ENCODE results near the gene WDR87. TPM values are rescaled to one million over a fixed set of nuclear protein-coding genes. Genes with fewer than 3 reads are reported as not detected.

The WDR87 gene
- total and polyA plus RNA-seq, 10 of the 15 experiments (the other 5 are each of a cell fraction or from before 2014, with no cell fraction given): not detected

DNA sequence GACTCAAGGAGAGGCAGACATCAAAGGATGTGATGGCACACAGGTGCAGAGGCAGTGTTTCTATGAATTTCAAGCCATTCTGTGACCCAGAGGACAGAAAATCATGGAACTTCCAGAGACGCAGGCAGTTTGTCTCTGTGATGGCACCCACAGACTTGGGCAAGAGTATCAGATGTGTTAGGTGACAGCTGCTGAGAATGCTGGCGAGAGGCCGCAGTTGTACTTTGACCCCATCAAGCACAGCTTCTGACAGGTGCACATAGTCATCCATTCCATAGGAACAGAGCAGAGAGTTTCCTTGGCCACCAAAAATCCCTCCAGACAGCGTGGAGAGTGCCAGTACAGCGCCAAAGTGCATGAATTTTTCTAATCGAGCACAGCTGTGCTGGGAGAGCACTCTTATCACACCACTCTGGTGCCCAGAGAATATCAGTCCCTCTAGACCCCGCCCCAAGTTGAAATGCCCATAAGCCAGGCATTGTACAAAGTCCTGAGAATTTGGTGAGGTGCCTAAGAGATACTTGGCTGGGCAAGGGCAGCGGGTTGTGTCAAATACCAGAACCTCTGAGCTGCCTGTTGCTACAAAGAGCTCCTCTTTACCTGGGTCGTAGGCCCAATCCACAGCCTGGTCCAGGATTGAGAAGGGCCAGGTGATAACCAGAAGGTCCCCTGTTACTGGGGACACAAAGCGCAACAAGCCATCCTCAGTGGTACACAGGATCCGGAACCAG is 12.4 kb downstream of the WDR87 start:
- Histone ChIP-seq H3K27me3 (replicated peaks in 1 of 2; ENCODE audit: control insufficient read depth in 2 of 2, insufficient read depth in 2 of 2, low read length in 1 of 2) (peaks cover 0 to 2% of the 10 kb centered on the region in 2 experiments; a peak in 1 of 4 replicates), H3K27ac (ENCODE audit: control insufficient read depth, insufficient read depth) (no peak overlapping the region), H3K9ac (ENCODE audit: control insufficient read depth, insufficient read depth, low read length) (no peak overlapping the region), H3K4me1 (ENCODE audit: control insufficient read depth, insufficient read depth, low read length) (no peaks in the 10 kb centered on the region), H3K4me3 (no peak overlapping the region), H2AFZ (ENCODE audit: control insufficient read depth, low read depth, low read length) (no peak overlapping the region), H3K79me2 (ENCODE audit: control insufficient read depth, insufficient read depth, low read length) (no peaks in the 10 kb centered on the region), H4K20me1 (ENCODE audit: control insufficient read depth, insufficient read depth) (no peaks in the 10 kb centered on the region), H3K36me3 (ENCODE audit: control insufficient read depth in 2 of 2, insufficient read depth in 2 of 2, low read length in 1 of 2) (no peaks in the 10 kb centered on the region), H3K9me3 (replicated peaks; ENCODE audit: control insufficient read depth, insufficient read depth, low read length) (peaks cover 2% of the 10 kb centered on the region; the same call in 2 of the 3 replicates), H3K4me2 (ENCODE audit: control insufficient read depth, insufficient read depth) (no peak overlapping the region)
- ChIA-PET RAD21 (ENCODE audit: unreplicated experiment) (no interaction called here), SMC1A (ENCODE audit: uncharacterized antibody, unreplicated experiment) (no interaction called here), POLR2A (interaction anchor here (0.6 kb wide), 1 partner anchor 158 kb away, joined by 3 read pairs; no protein-coding TSS in a partner anchor), CTCF (interaction anchor here (0.5 to 1.7 kb wide), 4 partner anchors 8 to 321 kb away, joined by 3 to 5 read pairs (median 4); no protein-coding TSS in a partner anchor)
- BruUV-seq (replicated peaks): no TSS peak
- no peak for ATAC-seq
- TF ChIP-seq SUPT20H (IDR thresholded peaks at IDR 0.05; ENCODE audit: borderline replicate concordance, control insufficient read depth, low read depth, low read length) (no peak), ATF7 (IDR thresholded peaks at IDR 0.05; ENCODE audit: low read depth) (no peak), CREM (IDR thresholded peaks at IDR 0.05; ENCODE audit: low read depth) (no peak), MXI1 (IDR thresholded peaks at IDR 0.05; ENCODE audit: low read depth, low read length) (no peak), HDAC6 (IDR thresholded peaks at IDR 0.05; ENCODE audit: unreplicated experiment) (no peak), JUND (IDR thresholded peaks at IDR 0.05; ENCODE audit: low read depth, low read length) (no peak), FOS (IDR thresholded peaks at IDR 0.05; ENCODE audit: borderline replicate concordance, extremely low read depth, insufficient read length) (no peak), ZBED1 (IDR thresholded peaks at IDR 0.05; ENCODE audit: borderline replicate concordance) (no peak)
- TF ChIP-seq, protein P1, sequence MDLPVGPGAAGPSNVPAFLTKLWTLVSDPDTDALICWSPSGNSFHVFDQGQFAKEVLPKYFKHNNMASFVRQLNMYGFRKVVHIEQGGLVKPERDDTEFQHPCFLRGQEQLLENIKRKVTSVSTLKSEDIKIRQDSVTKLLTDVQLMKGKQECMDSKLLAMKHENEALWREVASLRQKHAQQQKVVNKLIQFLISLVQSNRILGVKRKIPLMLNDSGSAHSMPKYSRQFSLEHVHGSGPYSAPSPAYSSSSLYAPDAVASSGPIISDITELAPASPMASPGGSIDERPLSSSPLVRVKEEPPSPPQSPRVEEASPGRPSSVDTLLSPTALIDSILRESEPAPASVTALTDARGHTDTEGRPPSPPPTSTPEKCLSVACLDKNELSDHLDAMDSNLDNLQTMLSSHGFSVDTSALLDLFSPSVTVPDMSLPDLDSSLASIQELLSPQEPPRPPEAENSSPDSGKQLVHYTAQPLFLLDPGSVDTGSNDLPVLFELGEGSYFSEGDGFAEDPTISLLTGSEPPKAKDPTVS (IDR thresholded peaks at IDR 0.05; ENCODE audit: low read depth, low read length): no peak
- DNase-seq (ENCODE audit: low read depth, low spot score): no peak
- intact Hi-C loops (cut with micrococcal nuclease; ENCODE audit: unreplicated experiment) (no loop called here), in situ Hi-C loops (cut with MboI) (loop anchor here (5.0 kb wide), 1 partner anchor 438 kb away; no protein-coding TSS in a partner anchor)
- WGBS (ENCODE audit: insufficient coverage, insufficient replicate concordance, low lambda C conversion rate, missing lambda C conversion rate): 51% methylated on average over 11 of the region's 11 CpGs
- no peak for FAIRE-seq
